Suppressor macrophage treated with lipopolysaccharide for 4 hours (primary cell): Measurements from ENCODE around the gene GMFB.

Experiments used
- DNase-seq: peaks from one replicate; pipeline ENCODE4 v3.0.0-alpha.2; 2020

Gene GMFB

DNA sequence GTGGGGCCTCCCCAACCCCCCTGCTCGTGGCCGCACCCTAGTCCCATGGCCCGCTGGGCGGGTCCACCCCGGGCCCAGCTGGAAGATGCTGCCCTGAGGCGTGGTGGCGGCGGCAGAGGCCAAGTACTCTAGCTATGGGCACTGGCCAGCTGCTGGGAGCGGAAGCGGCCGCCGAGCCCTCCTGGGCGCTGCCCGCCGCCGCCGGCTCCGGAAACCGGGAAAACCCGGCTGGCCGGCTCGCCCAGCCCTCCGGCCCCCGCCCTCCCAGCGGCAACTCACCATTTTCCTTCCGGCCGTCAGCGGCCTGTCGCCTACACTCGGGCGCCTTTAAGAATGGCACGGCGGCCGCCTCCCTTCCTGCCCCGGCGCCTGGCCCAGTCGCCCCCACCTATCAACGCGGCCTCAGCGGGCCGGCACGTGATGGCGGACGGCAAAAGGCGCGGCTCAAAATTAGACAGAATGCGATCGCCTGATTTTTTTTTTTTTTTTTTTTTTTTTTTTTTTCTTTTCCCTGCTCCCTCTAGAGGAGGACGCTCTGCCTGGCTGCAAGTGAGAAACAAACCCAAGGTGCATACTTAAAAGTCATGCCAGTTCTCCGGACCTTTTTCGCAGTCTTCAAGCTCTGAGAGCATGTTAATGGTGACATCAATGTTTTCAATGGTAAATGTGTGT is at the start of gene GMFB:
GMFB (minus strand) TSS at position 335 of the 672 bp plus-strand sequence; CDS start at position 282, 53 bp downstream.
- DNase-seq: peak; percentile 96

DNA sequence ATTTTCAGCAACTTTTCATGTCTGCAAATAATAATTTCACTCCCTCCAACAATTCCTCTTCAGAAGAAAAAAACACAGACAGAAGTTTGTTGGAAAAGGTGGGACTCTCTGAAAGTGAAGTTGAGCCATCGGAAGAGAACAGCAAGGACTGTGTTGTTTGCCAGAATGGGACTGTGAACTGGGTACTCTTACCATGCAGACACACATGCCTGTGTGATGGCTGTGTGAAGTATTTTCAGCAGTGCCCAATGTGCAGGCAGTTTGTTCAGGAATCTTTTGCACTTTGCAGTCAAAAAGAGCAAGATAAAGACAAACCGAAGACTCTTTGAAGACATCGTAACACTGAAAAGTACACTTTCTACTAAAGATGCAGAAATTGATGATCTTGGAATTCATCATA is 49.3 kb upstream of the GMFB start:
- no peak for DNase-seq

DNA sequence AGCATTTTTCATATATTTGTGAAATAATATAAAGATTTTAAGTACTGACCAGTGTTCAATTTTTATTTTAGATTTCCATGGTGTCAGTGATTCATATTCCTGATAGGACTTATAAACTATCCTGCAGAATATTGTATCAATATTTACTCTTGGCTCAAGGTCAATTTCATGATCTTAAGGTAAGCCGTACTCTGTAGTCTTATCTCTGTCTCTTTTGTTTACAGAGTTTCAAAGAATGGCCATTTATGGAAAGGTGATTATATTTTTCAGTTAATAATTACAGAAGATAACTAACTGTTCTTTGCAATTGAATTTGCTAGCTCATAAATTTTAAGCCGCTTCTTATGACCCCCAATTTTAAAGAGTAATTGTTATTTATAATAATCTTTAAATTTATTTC is 48.9 kb upstream of the GMFB start:
- DNase-seq: no peak

- no peak for DNase-seq
Measured at GRCh38 chr14:54535646-54536045, 46.9 kb upstream of the GMFB start.

DNA sequence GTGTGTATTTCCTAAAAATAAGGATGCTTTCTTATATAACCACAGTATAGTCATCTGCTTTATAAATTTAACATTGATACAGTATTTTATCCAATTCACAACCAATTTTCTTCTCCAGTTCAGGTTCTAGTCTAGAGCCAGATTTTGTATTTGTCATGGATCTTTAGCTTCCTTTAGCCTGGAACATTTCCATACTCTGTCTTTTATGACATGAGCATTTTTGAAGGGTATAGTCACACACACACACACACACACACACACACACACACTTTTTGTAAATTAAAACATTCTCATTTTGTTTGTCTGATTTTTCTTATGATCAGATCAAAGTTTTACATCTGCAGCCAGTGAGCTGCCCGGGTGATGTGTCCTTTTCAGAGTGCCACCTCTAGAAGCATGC is 46.3 kb upstream of the GMFB start:
- no peak for DNase-seq

DNA sequence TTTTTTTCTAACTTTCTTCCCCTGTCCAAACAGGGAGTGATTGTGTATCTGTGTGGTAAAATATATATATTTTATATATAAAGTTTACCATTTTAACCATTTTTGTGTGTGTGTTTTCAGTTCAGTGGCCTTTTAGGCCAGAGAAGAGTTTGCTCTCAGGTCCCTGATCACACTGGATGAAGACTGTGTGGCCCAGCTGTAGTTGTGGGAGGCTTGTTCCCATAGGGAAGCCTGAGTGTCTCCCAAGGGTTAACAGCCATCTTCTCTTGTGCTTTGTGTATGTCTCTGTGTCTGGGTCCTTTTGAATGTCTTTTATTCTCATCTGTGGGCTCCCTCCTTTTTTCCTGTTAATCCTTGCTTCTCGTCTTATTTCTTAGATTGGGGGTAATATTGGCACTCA is 44.3 kb upstream of the GMFB start:
- no peak for DNase-seq

DNA sequence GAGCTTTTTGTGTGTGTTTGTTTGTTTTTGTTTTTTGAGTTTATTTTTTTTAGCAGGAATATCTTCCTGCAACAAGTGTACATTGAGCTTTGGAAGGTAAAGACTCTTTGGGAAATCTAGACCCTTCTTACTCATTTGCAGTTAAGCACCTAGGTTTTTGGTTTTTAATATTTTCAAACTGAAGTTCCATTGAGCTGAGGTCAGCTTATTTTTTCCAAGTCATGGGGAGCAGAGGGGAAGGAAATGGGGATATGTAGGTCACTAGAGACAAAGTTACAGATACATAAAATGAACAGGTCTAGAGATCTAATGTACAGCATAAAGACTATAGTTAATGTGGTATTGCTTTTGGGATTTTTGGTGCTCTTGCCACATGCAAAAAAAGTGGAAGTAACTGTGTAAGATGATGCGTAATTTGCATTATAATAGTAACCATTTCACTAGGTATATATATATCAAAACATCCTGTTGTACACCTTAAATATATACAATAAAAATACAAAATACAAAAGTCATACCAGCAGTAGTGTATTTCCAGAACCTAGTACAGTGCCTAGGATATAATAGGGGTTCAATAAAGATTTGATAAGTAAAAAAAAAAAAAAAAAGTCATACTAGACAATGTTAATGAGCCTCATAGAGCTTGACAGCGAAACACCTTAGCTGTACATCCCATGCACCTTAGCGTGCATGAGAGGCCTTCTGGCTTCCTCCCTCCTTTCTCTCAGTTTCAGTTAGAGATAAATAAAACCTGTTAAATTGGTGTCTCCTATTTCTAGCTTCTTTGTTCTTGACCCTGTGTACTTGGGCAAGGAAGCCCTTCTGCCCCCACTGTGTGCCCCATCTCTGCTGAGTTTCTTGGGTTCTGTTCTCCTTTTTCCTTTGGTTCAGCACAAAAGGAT is 43.6 kb upstream of the GMFB start:
- no peak for DNase-seq

DNA sequence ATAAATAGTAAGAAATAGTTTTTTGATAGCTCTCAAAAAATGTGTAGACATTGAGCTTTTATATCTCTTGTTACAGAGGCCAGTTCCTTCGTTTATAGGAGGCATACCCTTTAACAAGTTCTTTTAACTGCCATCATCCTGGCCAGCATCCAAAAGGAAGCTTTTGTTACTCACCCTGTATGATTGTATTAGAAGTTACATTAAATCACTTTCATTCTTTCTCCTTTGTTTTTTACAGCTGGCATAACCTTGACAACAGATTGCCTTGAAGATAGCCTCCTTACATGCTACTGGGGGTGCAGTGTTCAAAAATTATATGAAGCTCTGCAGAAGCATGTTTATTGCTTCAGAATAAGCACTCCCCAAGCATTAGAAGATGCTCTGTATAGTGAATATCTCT is 41.0 kb upstream of the GMFB start:
- peak; percentile 10 for DNase-seq

- no peak for DNase-seq
Measured at GRCh38 chr14:54528973-54529372, 40.2 kb upstream of the GMFB start.

DNA sequence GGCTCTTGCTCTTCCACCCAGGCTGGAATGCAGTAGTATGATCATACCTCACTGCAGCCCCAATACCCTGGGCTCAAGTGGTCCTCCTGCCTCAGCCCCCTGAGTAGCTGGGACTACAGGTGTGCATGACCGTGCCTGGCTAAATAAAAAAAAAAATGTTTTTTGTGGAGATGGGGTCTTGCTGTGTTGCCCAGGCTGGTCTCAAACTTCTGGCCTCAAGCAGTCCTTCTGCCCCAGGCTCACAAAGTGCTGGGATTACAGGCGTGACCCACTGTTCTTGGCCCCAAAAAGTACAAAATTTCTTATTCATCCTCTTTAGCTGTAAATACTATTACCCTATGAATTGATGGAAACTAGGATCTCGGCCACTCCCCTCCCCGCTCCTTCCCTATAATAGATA is 35.6 kb upstream of the GMFB start:
- no peak for DNase-seq

DNA sequence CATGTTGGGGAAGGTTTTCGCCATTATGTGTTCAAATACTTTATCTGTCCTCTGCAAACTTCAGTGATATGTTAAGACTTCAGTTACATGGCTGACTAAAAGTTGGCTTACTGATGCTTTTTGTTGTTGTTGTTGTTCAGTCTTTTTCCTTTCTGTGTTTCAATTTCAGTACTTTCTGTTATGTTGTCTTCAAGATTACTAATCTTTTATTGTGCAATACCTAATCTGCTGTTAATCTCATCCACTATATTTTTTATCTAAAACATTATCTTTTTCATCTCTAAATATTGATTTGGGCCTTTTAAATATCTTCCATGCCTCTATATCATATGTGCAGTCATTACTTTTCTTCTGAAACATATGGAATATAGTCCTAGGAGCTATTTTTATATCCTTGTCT is 27.9 kb upstream of the GMFB start:
- DNase-seq: no peak

DNA sequence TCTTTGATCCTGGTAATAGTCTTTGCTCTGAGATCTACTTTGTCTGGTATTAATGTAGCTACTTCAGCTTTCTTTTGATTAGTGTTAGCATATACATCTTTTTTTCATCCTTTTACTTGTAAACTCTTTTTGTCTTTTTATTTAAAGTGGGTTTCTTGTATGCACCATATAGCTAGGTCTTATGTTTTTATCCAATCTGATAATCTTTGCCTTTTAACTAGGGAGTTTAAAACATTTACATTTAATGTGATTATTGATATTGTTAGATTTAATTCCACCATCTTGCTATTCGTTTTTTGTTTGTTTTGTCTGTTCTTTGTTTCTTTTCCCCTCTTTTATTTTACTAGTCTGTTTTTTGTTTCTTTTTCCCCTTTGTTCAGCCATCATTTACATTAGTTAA is 26.9 kb upstream of the GMFB start:
- DNase-seq: no peak

DNA sequence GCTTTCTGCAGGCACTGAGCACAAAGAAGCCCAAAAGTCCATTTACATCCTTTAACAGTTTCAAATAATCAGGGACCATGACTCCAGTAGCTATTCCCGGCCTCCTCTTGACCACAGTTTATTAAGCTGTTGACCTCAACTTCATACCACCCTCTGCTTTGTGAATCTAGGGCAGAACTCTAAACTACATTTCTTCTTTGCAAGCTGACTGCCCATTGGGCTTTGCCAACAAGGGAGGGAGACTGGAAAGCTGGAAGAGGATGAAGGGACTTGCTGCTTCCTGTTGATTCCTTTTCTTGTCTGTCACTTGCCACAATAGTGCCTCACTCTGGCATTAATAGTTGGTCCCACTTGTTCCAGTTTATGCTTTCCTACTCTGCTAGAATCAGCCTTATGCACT is 23.6 kb upstream of the GMFB start:
- DNase-seq: no peak

GRCh38 chr14:54509546-54510501 is 21.0 kb upstream of the GMFB start, which contains the start of gene CGRRF1:
Gene CGRRF1, plus strand, starts transcription at chr14:54509906. Its CDS starts 54 bp downstream, at chr14:54509960.
- peak; percentile 99 for DNase-seq

- peak; percentile 58 for DNase-seq
Measured at GRCh38 chr14:54503486-54503885, 14.7 kb upstream of the GMFB start.

- peak; percentile 87 for DNase-seq
Measured at GRCh38 chr14:54502602-54503001, 13.8 kb upstream of the GMFB start.

GRCh38 chr14:54501480-54501879 is 12.7 kb upstream of the GMFB start:
- DNase-seq: peak; percentile 82

- no peak for DNase-seq
Measured at GRCh38 chr14:54500744-54501143, 12.0 kb upstream of the GMFB start.

GRCh38 chr14:54498579-54498978 is 9.8 kb upstream of the GMFB start:
- no peak for DNase-seq

DNA sequence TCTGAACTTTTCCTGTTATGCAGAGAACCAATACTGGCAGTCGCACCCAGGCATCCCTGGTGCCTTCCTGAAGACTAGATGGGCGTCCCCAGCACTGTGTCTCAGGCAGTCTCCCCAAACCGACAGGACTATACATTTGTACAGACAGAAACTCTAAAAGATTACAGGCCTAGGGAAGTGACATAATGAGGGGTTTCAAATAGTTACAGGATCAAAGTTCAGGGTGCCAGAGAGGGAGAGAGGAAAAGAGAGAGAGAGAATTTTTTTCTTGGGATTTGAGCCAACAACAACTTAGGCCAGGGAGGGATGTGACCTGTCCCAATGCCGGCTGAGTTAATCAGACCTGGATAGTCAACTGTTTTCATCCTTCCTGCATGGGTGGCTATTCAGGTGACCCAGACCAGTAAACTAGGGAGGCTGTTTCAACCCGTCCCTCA is 9.3 kb upstream of the GMFB start:
- DNase-seq: no peak

DNA sequence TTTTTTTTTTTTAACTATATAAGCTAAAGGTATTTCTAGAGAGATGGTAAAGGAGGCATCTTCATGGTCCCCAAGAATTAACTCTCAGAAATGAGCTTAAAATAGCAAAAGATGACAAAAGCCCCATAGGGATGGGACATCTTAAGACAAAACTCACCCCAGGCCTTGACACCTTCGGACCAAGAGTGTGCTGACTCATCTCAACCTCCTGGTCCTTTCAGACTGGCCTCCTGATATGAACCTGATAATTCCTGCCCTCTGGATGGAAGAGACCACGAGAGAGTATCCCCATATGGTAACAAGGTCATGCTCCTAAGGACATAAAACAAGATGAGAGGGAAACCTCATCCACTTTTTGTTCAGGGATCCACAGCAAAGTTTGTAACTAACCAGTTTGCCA is 8.4 kb upstream of the GMFB start:
- no peak for DNase-seq

GRCh38 chr14:54493293-54493692 is 4.5 kb upstream of the GMFB start:
- DNase-seq: no peak
